ENCODE measurements around the gene RANBP3L. TPM values are rescaled to one million over a fixed set of nuclear protein-coding genes. Genes with fewer than 3 reads are reported as not detected.

The RANBP3L gene
- total RNA-seq, 4 donors from 2014 or later: 0.51 to 4.0 (median 1.0) TPM

DNA sequence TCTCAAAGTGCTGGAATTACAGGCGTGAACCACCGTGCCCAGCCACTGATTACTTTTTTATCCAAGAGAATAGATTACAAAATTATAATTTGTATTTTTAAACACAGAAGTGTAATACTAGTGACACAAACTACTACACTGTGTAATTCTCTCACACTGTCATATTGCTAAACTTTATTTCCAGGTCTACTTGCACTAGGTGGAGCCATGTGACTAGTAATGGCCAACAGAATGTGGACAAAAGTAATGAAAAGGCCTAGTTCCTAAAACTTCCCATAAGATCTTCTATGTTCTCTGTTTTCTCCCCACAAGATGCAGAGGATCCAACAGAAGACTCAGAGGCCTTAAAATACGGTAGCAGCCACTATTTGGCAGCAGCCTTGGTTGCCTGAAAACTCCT is 87.3 kb downstream of the RANBP3L start:
- no peaks in the 10 kb centered on the region for H3K36me3 ChIP-seq
- no peak for TF ChIP-seq POLR2A (IDR thresholded peaks at IDR 0.05)
- H3K27ac ChIP-seq: no peak overlapping the region
- no peak overlapping the region for H3K4me3 ChIP-seq
- H3K9me3 ChIP-seq: no peaks in the 10 kb centered on the region
- intact Hi-C loops (cut with DNase I; ENCODE audit: low total_unique reads): no loop called here
- DNase-seq: no peak
- H3K27me3 ChIP-seq: no peaks in the 10 kb centered on the region
- H3K4me1 ChIP-seq: no peaks in the 10 kb centered on the region

GRCh38 chr5:36209664-36210063 is 92.0 kb downstream of the RANBP3L start:
- no peak for TF ChIP-seq POLR2A (IDR thresholded peaks at IDR 0.05)
- TF ChIP-seq, protein P1, sequence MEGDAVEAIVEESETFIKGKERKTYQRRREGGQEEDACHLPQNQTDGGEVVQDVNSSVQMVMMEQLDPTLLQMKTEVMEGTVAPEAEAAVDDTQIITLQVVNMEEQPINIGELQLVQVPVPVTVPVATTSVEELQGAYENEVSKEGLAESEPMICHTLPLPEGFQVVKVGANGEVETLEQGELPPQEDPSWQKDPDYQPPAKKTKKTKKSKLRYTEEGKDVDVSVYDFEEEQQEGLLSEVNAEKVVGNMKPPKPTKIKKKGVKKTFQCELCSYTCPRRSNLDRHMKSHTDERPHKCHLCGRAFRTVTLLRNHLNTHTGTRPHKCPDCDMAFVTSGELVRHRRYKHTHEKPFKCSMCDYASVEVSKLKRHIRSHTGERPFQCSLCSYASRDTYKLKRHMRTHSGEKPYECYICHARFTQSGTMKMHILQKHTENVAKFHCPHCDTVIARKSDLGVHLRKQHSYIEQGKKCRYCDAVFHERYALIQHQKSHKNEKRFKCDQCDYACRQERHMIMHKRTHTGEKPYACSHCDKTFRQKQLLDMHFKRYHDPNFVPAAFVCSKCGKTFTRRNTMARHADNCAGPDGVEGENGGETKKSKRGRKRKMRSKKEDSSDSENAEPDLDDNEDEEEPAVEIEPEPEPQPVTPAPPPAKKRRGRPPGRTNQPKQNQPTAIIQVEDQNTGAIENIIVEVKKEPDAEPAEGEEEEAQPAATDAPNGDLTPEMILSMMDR (IDR thresholded peaks at IDR 0.05): no peak
- Histone ChIP-seq H3K27me3 (no peaks in the 10 kb centered on the region), H3K27ac (no peak overlapping the region), H3K36me3 (no peaks in the 10 kb centered on the region), H3K9me3 (no peaks in the 10 kb centered on the region), H3K4me3 (no peak overlapping the region), H3K4me1 (no peaks in the 10 kb centered on the region)
- DNase-seq: no peak
- intact Hi-C loops (cut with DNase I; ENCODE audit: low total_unique reads): no loop called here

GRCh38 chr5:36208786-36209185 is 92.9 kb downstream of the RANBP3L start:
- intact Hi-C loops (cut with DNase I; ENCODE audit: low total_unique reads): no loop called here
- no peaks in the 10 kb centered on the region for H3K9me3 ChIP-seq
- no peaks in the 10 kb centered on the region for H3K36me3 ChIP-seq
- TF ChIP-seq, protein P1 (IDR thresholded peaks at IDR 0.05): no peak
- TF ChIP-seq POLR2A (IDR thresholded peaks at IDR 0.05): no peak
- DNase-seq: no peak
- no peak overlapping the region for H3K4me3 ChIP-seq
- no peaks in the 10 kb centered on the region for H3K4me1 ChIP-seq
- H3K27ac ChIP-seq: no peak overlapping the region
- no peaks in the 10 kb centered on the region for H3K27me3 ChIP-seq

DNA sequence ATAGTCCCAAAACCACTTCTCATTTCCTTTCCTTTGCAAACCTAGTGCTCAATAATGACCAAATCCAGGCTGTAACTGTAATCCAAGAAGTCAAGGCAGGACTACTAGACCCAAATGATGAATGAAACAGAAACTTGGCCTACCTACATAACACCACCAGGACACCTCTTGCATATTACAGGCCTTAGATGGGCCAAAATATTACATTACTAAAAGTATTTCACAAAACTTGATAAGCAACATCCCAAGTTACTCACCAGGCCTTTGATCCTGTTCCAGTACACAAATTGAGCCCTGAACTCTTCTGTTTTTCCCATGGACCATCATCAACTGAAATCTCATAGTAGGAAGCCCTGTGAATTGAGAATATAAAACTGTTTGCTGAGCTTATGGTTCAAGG is 94.8 kb downstream of the RANBP3L start:
- TF ChIP-seq, protein P1 (IDR thresholded peaks at IDR 0.05): no peak
- no peak for TF ChIP-seq POLR2A (IDR thresholded peaks at IDR 0.05)
- no peak overlapping the region for H3K27ac ChIP-seq
- intact Hi-C loops (cut with DNase I; ENCODE audit: low total_unique reads): no loop called here
- no peaks in the 10 kb centered on the region for H3K36me3 ChIP-seq
- H3K4me1 ChIP-seq: no peaks in the 10 kb centered on the region
- DNase-seq: no peak
- no peaks in the 10 kb centered on the region for H3K9me3 ChIP-seq
- H3K27me3 ChIP-seq: no peaks in the 10 kb centered on the region
- H3K4me3 ChIP-seq: no peak overlapping the region

GRCh38 chr5:36205329-36205728 is 96.4 kb downstream of the RANBP3L start:
- TF ChIP-seq, protein P1 (IDR thresholded peaks at IDR 0.05): no peak
- no peak for TF ChIP-seq POLR2A (IDR thresholded peaks at IDR 0.05)
- intact Hi-C loops (cut with DNase I; ENCODE audit: low total_unique reads): no loop called here
- Histone ChIP-seq H3K9me3 (no peaks in the 10 kb centered on the region), H3K27ac (no peak overlapping the region), H3K36me3 (no peaks in the 10 kb centered on the region), H3K27me3 (no peaks in the 10 kb centered on the region), H3K4me1 (no peaks in the 10 kb centered on the region), H3K4me3 (no peak overlapping the region)
- no peak for DNase-seq

DNA sequence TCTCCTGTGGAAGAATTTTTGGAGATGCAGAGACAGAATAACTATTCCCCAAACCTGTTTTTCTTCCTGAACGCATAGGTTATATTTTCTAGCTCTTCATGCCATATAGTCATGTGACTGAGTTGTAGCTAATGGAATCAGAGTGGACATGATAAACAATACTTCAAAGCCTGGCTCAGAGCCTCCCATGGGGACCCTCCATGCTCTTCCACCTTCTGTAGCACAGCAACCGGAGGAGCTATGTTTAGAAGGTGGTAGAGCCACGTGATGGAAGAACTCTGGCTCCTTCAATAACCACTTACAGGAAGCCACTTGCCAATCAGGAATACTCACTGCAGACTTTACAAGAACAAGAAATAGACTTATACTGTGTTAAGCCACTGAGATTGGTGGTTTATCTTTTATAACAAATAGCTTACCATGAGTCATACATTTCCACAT is 99.2 kb downstream of the RANBP3L start:
- TF ChIP-seq, protein P1 (IDR thresholded peaks at IDR 0.05): no peak
- TF ChIP-seq POLR2A (IDR thresholded peaks at IDR 0.05): no peak
- H3K27ac ChIP-seq: no peak overlapping the region
- no peaks in the 10 kb centered on the region for H3K36me3 ChIP-seq
- no peak for DNase-seq
- H3K4me3 ChIP-seq: no peak overlapping the region
- intact Hi-C loops (cut with DNase I; ENCODE audit: low total_unique reads): no loop called here
- H3K9me3 ChIP-seq: no peaks in the 10 kb centered on the region
- H3K4me1 ChIP-seq: no peaks in the 10 kb centered on the region
- H3K27me3 ChIP-seq: no peaks in the 10 kb centered on the region

Measured in uterus (tissue), 4 donors.